Anterior cingulate cortex (tissue), 58 donors: ENCODE results near the gene CDK5RAP1.

Experiments
- DNase-seq, 58 donors: peaks; one replicate each; lab custom pipeline; 2025; lab: John Stamatoyannopoulos, UW

Gene CDK5RAP1

DNA sequence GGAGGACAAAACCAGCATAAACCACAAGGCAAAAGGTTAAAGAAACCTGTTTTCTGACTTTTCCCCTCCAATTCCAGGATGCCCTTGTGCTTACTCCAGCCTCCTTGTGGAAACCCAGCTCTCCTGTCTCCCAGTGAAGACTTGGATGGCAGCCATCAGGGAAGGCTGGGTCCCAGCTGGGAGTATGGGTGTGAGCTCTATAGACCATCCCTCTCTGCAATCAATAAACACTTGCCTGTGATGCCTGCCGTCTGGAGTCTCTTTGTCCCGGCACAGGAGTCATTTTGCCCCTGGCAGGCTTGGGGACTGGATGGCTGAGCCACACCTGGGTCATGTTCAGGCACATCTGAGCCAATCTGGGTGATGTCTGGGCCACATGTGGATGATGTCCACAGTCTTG, 91.7 kb downstream of the CDK5RAP1 start:
- no peak for DNase-seq
